HG02938 (cell line): ENCODE results near the gene ADGRL3.

Experiments used
- ATAC-seq: cut with Tn5 transposase; IDR thresholded peaks from one replicate; pipeline ENCODE4 v1.9.1; 2021; ENCODE audit warnings: mild to moderate bottlenecking, moderate library complexity; ENCODE audit not compliant: unreplicated experiment

The ADGRL3 gene

GRCh38 chr4:61200187-61200915 is at the start of gene ADGRL3:
Gene ADGRL3 (plus strand): TSS chr4:61200326.
- ATAC-seq = no peak

- ATAC-seq = no peak
Measured at GRCh38 chr4:61152433-61152832, 47.7 kb upstream of the ADGRL3 start.

- ATAC-seq = no peak
Measured at GRCh38 chr4:61160478-61160877, 39.6 kb upstream of the ADGRL3 start.

- no peak for ATAC-seq
Measured at GRCh38 chr4:61162116-61162515, 38.0 kb upstream of the ADGRL3 start.

- no peak for ATAC-seq
Measured at GRCh38 chr4:61173799-61174198, 26.3 kb upstream of the ADGRL3 start.

- no peak for ATAC-seq
Measured at GRCh38 chr4:61175495-61175894, 24.6 kb upstream of the ADGRL3 start.

- no peak for ATAC-seq
Measured at GRCh38 chr4:61177367-61177766, 22.8 kb upstream of the ADGRL3 start.

GRCh38 chr4:61180405-61180804 is 19.7 kb upstream of the ADGRL3 start:
- no peak for ATAC-seq

GRCh38 chr4:61182915-61183314 is 17.2 kb upstream of the ADGRL3 start:
- ATAC-seq = no peak

GRCh38 chr4:61185288-61185687 is 14.8 kb upstream of the ADGRL3 start:
- ATAC-seq = no peak

GRCh38 chr4:61192392-61192791 is 7.7 kb upstream of the ADGRL3 start:
- no peak for ATAC-seq

GRCh38 chr4:61193863-61194262 is 6.3 kb upstream of the ADGRL3 start:
- ATAC-seq = no peak

- no peak for ATAC-seq
Measured at GRCh38 chr4:61194571-61194970, 5.6 kb upstream of the ADGRL3 start.

- no peak for ATAC-seq
Measured at GRCh38 chr4:61195101-61195500, 5.0 kb upstream of the ADGRL3 start.

- ATAC-seq = no peak
Measured at GRCh38 chr4:61198686-61199085, 1.4 kb upstream of the ADGRL3 start.

GRCh38 chr4:61199873-61200186 is 296 bp upstream of the ADGRL3 start:
- no peak for ATAC-seq

GRCh38 chr4:61200916-61201526 is 895 bp downstream of the ADGRL3 start:
- ATAC-seq = no peak

- no peak for ATAC-seq
Measured at GRCh38 chr4:61201561-61201960, 1.4 kb downstream of the ADGRL3 start.

- no peak for ATAC-seq
Measured at GRCh38 chr4:61201961-61202637, 2.0 kb downstream of the ADGRL3 start.

GRCh38 chr4:61202638-61203435 is 2.7 kb downstream of the ADGRL3 start:
- ATAC-seq = no peak

GRCh38 chr4:61203436-61203790 is 3.3 kb downstream of the ADGRL3 start:
- ATAC-seq = no peak
